MM.1S (cell line): ENCODE data around the gene SLC12A7.
A peak's percentile ranks its signal among the peaks of the same experiment; 100 is the strongest.

Experiments used
- DNase-seq: peaks from one replicate; pipeline ENCODE4 v3.0.0-alpha.2; 2015
- H2AFZ ChIP-seq: fragments of 300-600 bp; sonication (generic); 2 replicates; pipeline ENCODE4 v1.6.0; 2016; ENCODE audit warnings: antibody characterized with exemption, low read length
- H3F3A ChIP-seq: fragments of 300-600 bp; sonication (generic); 2 replicates; pipeline ENCODE4 v1.6.1; 2016; ENCODE audit warnings: mild to moderate bottlenecking, antibody characterized with exemption, low read length, moderate library complexity, mixed read lengths; ENCODE audit not compliant: insufficient read depth
- H3K27ac ChIP-seq: fragments of 300-600 bp; sonication (generic); 2 replicates; pipeline ENCODE4 v1.5.1; 2016; ENCODE audit warnings: mild to moderate bottlenecking, low read length
- H3K27me3 ChIP-seq: fragments of 300-600 bp; sonication (generic); replicated peaks from 2 replicates; pipeline ENCODE4 v1.6.0; 2016; ENCODE audit warnings: low read length; ENCODE audit not compliant: insufficient read depth
- H3K36me3 ChIP-seq: fragments of 300-600 bp; sonication (generic); replicated peaks from 2 replicates; pipeline ENCODE4 v1.6.1; 2016; ENCODE audit warnings: mild to moderate bottlenecking, low read length, mixed read lengths; ENCODE audit not compliant: insufficient read depth
- H3K4me1 ChIP-seq: fragments of 300-600 bp; sonication (generic); 2 replicates; pipeline ENCODE4 v1.6.1; 2016; ENCODE audit warnings: low read length, mixed read lengths
- H3K4me2 ChIP-seq: fragments of 300-600 bp; sonication (generic); 2 replicates; pipeline ENCODE4 v1.6.0; 2016; ENCODE audit warnings: low read depth, low read length
- H3K4me3 ChIP-seq: fragments of 300-600 bp; sonication (generic); 2 replicates; pipeline ENCODE4 v1.5.1; 2016; ENCODE audit warnings: low read length, mixed read lengths
- H3K79me2 ChIP-seq: fragments of 300-600 bp; sonication (generic); 2 replicates; pipeline ENCODE4 v1.6.1; 2016; ENCODE audit warnings: mixed run types, low read length, mixed read lengths
- H3K9ac ChIP-seq: fragments of 300-600 bp; sonication (generic); 2 replicates; pipeline ENCODE4 v1.6.1; 2016; ENCODE audit warnings: low read length, mixed read lengths
- H3K9me2 ChIP-seq: fragments of 300-600 bp; sonication (generic); replicated peaks from 2 replicates; pipeline ENCODE4 v1.6.1; 2016; ENCODE audit warnings: mild to moderate bottlenecking, low read length, mixed read lengths; ENCODE audit not compliant: insufficient read depth
- H3K9me3 ChIP-seq: fragments of 300-600 bp; sonication (generic); replicated peaks from 2 replicates; pipeline ENCODE4 v1.6.1; 2016; ENCODE audit warnings: mild to moderate bottlenecking, low read length, mixed read lengths; ENCODE audit not compliant: insufficient read depth
- H4K20me1 ChIP-seq: fragments of 300-600 bp; sonication (generic); 2 replicates; pipeline ENCODE4 v1.6.1; 2016; ENCODE audit warnings: mild to moderate bottlenecking, low read length, moderate library complexity, mixed read lengths; ENCODE audit not compliant: insufficient read depth
- EZH2 ChIP-seq: fragments of 300-600 bp; sonication (generic); optimal IDR thresholded peaks from 2 replicates; pipeline ENCODE3; 2017; ENCODE audit warnings: low read depth, mild to moderate bottlenecking, antibody characterized with exemption, low read length, mixed read lengths
- EZH2phosphoT487 ChIP-seq: fragments of 300-600 bp; sonication (generic); IDR thresholded peaks from 2 replicates; pipeline ENCODE4 v1.6.1; 2018; ENCODE audit warnings: antibody characterized with exemption, low read length
- TF ChIP-seq, protein P1 (sequence below): fragments of 300-600 bp; sonication (generic); IDR thresholded peaks from 2 replicates; pipeline ENCODE4 v1.5.1; 2016; ENCODE audit warnings: antibody characterized with exemption, low read length, mixed read lengths

The SLC12A7 gene

DNA sequence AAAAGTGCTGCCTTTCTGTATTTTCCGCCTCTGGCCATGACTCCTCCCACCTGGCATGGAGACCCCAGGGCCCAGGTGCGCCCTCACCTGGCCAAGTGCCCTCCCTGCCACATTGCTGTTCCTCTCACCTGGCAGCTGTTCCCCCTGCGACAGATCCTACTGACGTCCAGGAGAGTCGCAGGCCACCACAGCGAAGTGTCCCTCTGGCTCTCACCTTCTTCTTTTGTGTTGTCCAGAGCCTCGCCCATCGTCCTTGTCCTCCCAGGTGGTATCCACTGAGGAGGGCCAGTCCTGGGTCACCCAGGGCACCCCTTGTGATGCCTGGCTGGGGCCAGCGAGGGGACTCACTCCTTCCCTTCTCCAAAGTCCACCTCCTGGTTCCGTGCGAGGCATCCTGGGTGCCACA is 100.6 kb downstream of the SLC12A7 start:
- Histone ChIP-seq H3K9ac (no peak overlapping the region), H3K36me3 (no peaks in the 10 kb centered on the region), H3K4me1 (peaks cover 36% of the 10 kb centered on the region), H3K79me2 (peaks cover 71% of the 10 kb centered on the region), H3K27me3 (peaks cover 19% of the 10 kb centered on the region), H4K20me1 (no peaks in the 10 kb centered on the region), H3K9me2 (no peaks in the 10 kb centered on the region), H3K4me2 (peak overlapping the region; percentile 73; the same call in 1 of the 2 replicates), H3K4me3 (no peak overlapping the region), H2AFZ (no peak overlapping the region), H3K9me3 (no peaks in the 10 kb centered on the region), H3K27ac (no peak overlapping the region), H3F3A (peaks cover 4% of the 10 kb centered on the region; the same call in 1 of the 2 replicates)
- TF ChIP-seq EZH2phosphoT487 (no peak), EZH2 (no peak)
- TF ChIP-seq, protein P1, sequence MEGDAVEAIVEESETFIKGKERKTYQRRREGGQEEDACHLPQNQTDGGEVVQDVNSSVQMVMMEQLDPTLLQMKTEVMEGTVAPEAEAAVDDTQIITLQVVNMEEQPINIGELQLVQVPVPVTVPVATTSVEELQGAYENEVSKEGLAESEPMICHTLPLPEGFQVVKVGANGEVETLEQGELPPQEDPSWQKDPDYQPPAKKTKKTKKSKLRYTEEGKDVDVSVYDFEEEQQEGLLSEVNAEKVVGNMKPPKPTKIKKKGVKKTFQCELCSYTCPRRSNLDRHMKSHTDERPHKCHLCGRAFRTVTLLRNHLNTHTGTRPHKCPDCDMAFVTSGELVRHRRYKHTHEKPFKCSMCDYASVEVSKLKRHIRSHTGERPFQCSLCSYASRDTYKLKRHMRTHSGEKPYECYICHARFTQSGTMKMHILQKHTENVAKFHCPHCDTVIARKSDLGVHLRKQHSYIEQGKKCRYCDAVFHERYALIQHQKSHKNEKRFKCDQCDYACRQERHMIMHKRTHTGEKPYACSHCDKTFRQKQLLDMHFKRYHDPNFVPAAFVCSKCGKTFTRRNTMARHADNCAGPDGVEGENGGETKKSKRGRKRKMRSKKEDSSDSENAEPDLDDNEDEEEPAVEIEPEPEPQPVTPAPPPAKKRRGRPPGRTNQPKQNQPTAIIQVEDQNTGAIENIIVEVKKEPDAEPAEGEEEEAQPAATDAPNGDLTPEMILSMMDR, result peak; percentile 73
- DNase-seq, result peak; percentile 64

DNA sequence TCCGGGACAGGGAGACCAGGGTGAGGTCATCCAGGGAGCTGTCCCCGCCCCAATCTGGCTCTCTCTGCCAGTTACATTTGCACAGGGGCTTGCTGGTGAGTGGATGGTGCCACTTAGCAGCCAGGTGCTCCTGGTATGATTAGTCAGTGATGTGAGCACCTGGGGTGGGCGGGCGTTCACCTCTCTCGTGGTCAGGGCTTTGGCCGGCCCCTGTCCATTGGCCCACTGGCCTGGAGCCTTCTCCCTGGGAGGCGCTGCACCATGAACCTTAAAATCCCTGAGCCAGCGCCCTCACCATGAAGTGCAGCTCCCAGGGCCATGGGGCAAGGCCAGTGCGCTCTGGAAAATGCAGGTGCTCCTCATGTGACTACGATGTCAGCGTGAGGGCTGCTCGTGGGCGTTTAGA is 101.2 kb downstream of the SLC12A7 start:
- Histone ChIP-seq H3K27me3 (peaks cover 21% of the 10 kb centered on the region), H3K4me2 (peak overlapping the region; percentile 73; the same call in 1 of the 2 replicates), H3F3A (peaks cover 4% of the 10 kb centered on the region; the same call in 1 of the 2 replicates), H2AFZ (no peak overlapping the region), H3K9me2 (no peaks in the 10 kb centered on the region), H3K27ac (peak overlapping the region; percentile 44; the same call in 1 of the 2 replicates), H3K9me3 (no peaks in the 10 kb centered on the region), H3K36me3 (no peaks in the 10 kb centered on the region), H3K9ac (peak overlapping the region; percentile 65; the same call in 1 of the 2 replicates), H3K4me3 (peak overlapping the region; percentile 64; the same call in 1 of the 2 replicates), H3K79me2 (peaks cover 65% of the 10 kb centered on the region), H4K20me1 (no peaks in the 10 kb centered on the region), H3K4me1 (peaks cover 42% of the 10 kb centered on the region)
- DNase-seq, result peak; percentile 30
- TF ChIP-seq EZH2, result no peak
- TF ChIP-seq EZH2phosphoT487, result no peak
- TF ChIP-seq, protein P1, result no peak

DNA sequence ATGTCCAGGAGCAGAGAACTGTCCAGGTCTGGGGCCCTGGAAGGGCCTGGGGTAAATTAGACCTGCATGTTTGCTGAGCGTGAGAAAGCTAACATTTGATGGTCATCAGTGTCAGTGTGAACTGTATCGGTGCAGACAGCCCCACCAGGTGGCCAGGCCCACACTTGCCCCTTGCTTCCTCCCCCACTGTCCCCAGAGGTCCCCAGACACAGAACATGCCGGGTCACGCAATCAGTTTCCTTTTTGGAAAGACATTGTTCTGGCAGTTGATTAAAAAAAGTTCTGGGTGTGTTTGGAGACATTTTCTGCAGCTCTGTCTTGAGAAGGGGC is 101.7 kb downstream of the SLC12A7 start:
- Histone ChIP-seq H2AFZ (no peak overlapping the region), H4K20me1 (no peaks in the 10 kb centered on the region), H3K27ac (peak overlapping the region; percentile 44; the same call in 1 of the 2 replicates), H3K9me2 (no peaks in the 10 kb centered on the region), H3F3A (peaks cover 4% of the 10 kb centered on the region; the same call in 1 of the 2 replicates), H3K4me1 (peaks cover 47% of the 10 kb centered on the region), H3K9me3 (no peaks in the 10 kb centered on the region), H3K36me3 (no peaks in the 10 kb centered on the region), H3K4me3 (peak overlapping the region; percentile 64), H3K9ac (peak overlapping the region; percentile 65; the same call in 1 of the 2 replicates), H3K4me2 (peak overlapping the region; percentile 73), H3K79me2 (peaks cover 60% of the 10 kb centered on the region), H3K27me3 (peaks cover 24% of the 10 kb centered on the region)
- DNase-seq, result no peak
- no peak for TF ChIP-seq EZH2phosphoT487
- TF ChIP-seq, protein P1, result peak; percentile 41
- no peak for TF ChIP-seq EZH2
